GM19238 (cell line): Measurements from ENCODE around the gene BAIAP3.

ENCODE experiments used
- DNase-seq: peaks from one replicate; pipeline ENCODE4 v3.0.0; 2011; ENCODE audit warnings: low spot score; ENCODE audit not compliant: insufficient read length

BAIAP3 gene

DNA sequence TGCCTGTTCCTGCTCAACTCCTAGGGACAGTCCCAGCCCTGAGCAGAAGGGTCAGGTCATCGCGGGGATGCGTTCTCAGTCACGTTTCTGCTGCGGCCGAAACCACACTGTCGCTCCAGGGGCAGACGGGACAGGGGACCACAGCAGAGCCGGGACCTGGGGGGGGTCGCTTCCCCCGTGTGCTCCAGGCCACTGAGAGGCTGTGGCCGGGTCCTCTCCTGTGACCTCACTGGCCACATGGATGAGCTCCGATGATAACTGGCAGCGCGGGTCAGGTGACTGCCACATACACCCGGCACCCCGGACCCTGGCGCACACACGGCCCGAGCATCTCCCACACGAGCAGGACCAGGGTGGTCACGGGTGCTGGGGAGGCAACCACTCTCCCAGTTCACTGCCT lies 31.1 kb downstream of the BAIAP3 start:
- DNase-seq: no peak

DNA sequence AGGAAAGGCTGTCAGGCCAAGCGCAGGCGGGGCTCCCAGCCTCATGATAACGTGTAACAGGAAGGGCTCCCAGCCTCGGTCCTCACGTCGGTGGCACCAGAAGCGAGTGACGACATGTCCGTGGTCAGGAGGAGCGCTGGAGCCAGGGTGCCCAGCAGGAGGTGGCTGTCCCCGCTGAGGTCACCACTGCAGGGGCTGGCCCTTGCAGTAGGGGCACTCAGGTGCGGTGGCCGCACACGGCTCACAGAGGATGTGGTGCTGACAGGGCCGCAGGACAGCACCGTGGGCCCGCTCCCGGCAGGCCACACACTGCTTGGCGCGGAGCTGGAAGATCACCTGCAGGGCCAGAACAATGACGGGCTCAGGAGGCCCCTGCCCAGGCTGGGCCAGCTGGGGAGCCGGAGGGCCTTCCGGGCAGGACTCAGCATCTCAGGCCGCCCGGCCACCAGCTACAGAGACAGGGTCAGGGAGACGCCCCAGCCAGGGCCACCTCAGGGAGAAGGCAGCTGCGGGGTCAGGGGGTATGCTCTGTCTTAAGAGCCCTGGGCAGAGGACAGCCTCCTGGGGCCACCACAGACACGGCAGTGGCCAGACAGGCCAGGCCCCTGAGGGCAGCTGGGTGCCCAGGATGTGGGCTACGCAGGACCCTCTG lies 32.7 kb downstream of the BAIAP3 start:
- DNase-seq: no peak

DNA sequence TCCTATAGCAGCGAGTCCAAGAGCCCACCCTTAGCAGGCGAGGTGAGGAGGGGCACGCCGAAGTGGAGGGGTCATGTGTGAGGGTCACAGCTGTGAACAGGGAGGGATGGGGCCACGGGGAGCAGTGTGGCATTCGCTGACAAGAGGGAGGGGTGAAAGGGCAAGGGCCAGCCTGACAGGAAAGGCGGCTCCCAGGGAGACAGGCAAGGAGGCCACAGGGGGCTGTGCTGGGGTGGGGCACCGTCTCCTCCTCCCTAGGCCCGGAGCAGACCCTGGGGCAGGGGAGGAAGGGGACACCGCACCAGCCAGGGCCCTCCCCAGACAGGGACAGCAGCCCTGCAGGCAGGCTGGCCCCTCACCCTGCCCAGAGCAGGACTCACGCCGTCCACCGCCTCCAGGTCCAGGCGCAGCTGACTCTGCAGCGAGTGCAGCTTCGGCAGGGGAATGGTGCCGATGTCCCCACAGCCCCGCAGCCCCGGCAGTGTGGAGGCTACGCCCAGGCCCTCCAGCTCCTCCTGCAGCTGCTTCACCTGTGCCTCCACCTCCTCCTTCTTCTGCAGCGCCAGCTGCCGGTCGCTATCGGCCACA lies 33.4 kb downstream of the BAIAP3 start:
- no peak for DNase-seq

GRCh38 chr16:1367486-1368174 lies 34.2 kb downstream of the BAIAP3 start:
- DNase-seq: no peak

GRCh38 chr16:1371054-1371978 lies 37.9 kb downstream of the BAIAP3 start:
- DNase-seq: no peak

DNA sequence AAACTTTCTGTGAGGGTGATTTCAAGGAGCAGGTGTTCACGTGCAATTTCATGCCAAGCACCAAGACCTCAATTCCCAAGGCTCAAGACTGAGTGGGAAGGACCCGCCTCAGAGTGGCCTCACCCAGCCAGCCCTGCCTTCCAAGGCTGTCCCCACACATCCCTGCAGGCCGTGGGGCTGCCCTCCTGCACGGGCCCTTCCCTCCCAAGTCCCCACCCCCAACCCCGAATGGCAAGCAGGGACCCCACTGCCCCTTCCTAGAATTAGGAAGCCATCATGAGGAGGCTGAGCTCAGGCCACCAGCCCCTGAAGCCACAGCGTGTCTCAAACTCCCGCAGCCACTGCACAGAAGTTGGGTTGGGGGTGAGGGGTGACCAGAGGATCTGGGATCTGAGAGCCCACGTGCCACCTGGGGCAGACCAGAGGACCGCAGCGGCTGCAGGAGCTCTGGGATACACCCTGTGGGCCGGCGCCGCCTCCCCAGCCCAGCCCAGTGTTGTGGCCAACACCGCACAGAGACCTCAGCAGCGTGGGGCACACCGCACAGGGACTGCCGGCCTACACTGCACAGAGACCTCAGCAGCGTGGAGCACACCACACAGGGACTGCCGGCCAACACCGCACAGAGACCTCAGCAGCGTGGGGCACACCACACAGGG lies 39.0 kb downstream of the BAIAP3 start:
- DNase-seq: no peak

- DNase-seq: no peak
These were observed 41.2 kb downstream of the BAIAP3 start for GRCh38 chr16:1374418-1375297.

GRCh38 chr16:1375298-1375640 lies 41.8 kb downstream of the BAIAP3 start:
- DNase-seq: no peak

DNA sequence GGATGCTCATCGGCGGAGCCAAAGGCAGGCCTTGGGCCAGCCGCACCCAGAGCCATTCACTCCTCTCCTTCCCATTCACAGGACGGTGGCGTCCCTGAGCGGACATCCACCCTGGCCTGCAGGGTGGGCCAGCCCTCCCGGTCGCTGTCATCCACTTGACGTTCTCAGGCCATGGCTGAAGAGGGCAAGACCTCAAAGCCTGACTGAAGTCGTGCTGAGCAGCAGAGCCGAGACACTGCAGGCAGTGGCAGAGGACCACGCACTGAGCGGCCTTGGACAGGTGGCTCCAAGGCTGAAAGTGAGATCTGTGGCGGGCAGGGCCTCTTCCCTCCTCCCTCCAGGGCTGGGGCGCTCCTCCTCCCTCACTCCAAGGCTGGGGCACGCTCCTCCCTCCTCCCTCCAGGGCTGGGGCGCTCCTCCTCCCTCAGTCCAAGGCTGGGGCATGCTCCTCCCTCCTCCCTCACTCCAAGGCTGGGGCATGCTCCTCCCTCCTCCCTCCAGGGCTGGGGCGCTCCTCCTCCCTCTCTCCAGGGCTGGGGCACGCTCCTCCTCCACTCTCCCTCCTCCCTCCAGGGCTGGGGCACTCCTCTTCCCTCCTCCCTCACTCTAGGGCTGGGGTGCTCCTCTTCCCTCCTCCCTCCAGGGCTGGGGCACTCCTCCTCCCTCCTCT lies 42.4 kb downstream of the BAIAP3 start:
- DNase-seq: no peak

- no peak for DNase-seq
These were observed 44.1 kb downstream of the BAIAP3 start for GRCh38 chr16:1377406-1378010.

GRCh38 chr16:1378087-1378803 lies 44.8 kb downstream of the BAIAP3 start:
- DNase-seq: no peak

DNA sequence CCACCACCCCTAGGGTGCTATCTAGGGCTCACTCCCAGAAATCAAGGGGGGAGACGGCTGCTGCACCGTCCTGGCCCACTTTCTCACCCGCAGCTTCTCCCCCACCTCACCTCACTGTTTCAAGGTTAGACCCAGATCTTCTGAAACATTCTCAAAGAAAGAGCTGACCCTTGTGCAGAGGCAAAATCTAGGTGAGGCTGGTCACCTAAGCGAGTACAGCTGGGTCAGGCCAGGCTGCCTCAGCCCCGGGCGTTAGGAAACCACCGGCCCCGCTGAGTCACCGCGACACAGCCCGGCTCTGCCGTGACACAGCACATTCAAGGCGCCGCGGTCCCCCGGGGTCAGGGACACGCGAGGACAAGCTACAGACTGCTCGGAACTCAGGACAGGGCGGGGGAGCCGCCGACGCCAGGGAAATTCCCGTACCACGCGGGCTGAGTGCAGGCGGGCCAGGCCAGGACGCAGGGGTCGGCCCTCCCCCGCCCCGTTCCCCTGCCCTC lies 45.4 kb downstream of the BAIAP3 start:
- DNase-seq: peak; percentile 58

- peak; percentile 81 for DNase-seq
These were observed 46.0 kb downstream of the BAIAP3 start for GRCh38 chr16:1379304-1380076.

GRCh38 chr16:1380195-1380594 lies 46.8 kb downstream of the BAIAP3 start:
- no peak for DNase-seq

GRCh38 chr16:1381612-1382406 lies 48.4 kb downstream of the BAIAP3 start:
- DNase-seq: no peak

- no peak for DNase-seq
These were observed 50.1 kb downstream of the BAIAP3 start for GRCh38 chr16:1383556-1383955.

DNA sequence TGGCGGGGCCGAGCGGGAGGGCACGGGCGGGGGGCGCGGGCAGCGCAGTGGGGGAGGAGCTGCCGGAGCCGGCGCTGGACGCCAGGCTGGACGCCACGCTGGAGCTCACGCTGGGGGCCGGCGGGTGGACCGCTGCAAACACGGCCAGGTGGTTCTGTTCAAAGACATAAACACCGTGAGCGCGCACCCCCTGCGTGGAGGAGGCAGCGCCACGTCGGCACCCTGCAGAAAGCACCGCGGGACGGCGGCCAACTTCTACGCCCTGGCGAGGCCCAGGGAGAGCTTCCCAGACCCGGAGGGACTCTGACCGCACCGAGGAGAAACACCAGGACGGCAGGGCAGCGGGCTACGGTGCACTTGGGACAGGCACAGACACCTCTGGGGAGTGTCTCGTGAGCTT lies 51.8 kb downstream of the BAIAP3 start:
- DNase-seq: no peak
